ENCODE data around the gene IL6R. TPM values are rescaled to one million over a fixed set of nuclear protein-coding genes. Genes with fewer than 3 reads are reported as not detected.

IL6R gene
- total RNA-seq, 1 experiment from 2014 or later = 4.9 TPM

- TF ChIP-seq, protein P1, sequence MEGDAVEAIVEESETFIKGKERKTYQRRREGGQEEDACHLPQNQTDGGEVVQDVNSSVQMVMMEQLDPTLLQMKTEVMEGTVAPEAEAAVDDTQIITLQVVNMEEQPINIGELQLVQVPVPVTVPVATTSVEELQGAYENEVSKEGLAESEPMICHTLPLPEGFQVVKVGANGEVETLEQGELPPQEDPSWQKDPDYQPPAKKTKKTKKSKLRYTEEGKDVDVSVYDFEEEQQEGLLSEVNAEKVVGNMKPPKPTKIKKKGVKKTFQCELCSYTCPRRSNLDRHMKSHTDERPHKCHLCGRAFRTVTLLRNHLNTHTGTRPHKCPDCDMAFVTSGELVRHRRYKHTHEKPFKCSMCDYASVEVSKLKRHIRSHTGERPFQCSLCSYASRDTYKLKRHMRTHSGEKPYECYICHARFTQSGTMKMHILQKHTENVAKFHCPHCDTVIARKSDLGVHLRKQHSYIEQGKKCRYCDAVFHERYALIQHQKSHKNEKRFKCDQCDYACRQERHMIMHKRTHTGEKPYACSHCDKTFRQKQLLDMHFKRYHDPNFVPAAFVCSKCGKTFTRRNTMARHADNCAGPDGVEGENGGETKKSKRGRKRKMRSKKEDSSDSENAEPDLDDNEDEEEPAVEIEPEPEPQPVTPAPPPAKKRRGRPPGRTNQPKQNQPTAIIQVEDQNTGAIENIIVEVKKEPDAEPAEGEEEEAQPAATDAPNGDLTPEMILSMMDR (IDR thresholded peaks at IDR 0.05; ENCODE audit: insufficient read depth in 1 of 2, low read depth in 1 of 2, low read length in 1 of 2, severe bottlenecking in 1 of 2, unreplicated experiment in 1 of 2) = no peak
- no peaks in the 10 kb centered on the region for H3K36me3 Mint-ChIP-seq (ENCODE audit: insufficient read depth, unreplicated experiment)
- no TSS peak for BruUV-seq (replicated peaks)
- Histone ChIP-seq H3K4me3 (ENCODE audit: low read depth, low read length) (no peak overlapping the region), H3K9me3 (no peaks in the 10 kb centered on the region), H3K27me3 (replicated peaks; ENCODE audit: control insufficient read depth, insufficient read depth, low read length) (no peaks in the 10 kb centered on the region), H3K36me3 (ENCODE audit: control insufficient read depth, insufficient read depth, low read length) (no peaks in the 10 kb centered on the region), H3K4me1 (peaks cover 12% of the 10 kb centered on the region)
- H3K9me3 Mint-ChIP-seq (ENCODE audit: unreplicated experiment) = no peaks in the 10 kb centered on the region
- POLR2A ChIA-PET = no interaction called here
- CTCF ChIA-PET = no interaction called here
- no peak overlapping the region for H3K27ac Mint-ChIP-seq (ENCODE audit: unreplicated experiment)
- no peak for DNase-seq
- intact Hi-C loops (cut with micrococcal nuclease; ENCODE audit: unreplicated experiment) = no loop called here
- H3K4me1 Mint-ChIP-seq (ENCODE audit: low read depth, unreplicated experiment) = peaks cover 15% of the 10 kb centered on the region
- H3K4me3 Mint-ChIP-seq (ENCODE audit: unreplicated experiment) = no peak overlapping the region
- no peaks in the 10 kb centered on the region for H3K27me3 Mint-ChIP-seq (ENCODE audit: insufficient read depth, unreplicated experiment)
These were observed 20.3 kb upstream of the IL6R start for GRCh38 chr1:154384650-154385489.

- intact Hi-C loops (cut with micrococcal nuclease; ENCODE audit: unreplicated experiment) = loop anchor here (1.0 kb wide), 1 partner anchor 19 kb away; the partner anchor contains the start of gene IL6R
- no TSS peak for BruUV-seq (replicated peaks)
- Histone ChIP-seq H3K4me1 (peaks cover 12% of the 10 kb centered on the region), H3K36me3 (ENCODE audit: control insufficient read depth, insufficient read depth, low read length) (no peaks in the 10 kb centered on the region), H3K4me3 (ENCODE audit: low read depth, low read length) (no peak overlapping the region), H3K9me3 (no peaks in the 10 kb centered on the region), H3K27me3 (replicated peaks; ENCODE audit: control insufficient read depth, insufficient read depth, low read length) (no peaks in the 10 kb centered on the region)
- no peaks in the 10 kb centered on the region for H3K27me3 Mint-ChIP-seq (ENCODE audit: insufficient read depth, unreplicated experiment)
- H3K9me3 Mint-ChIP-seq (ENCODE audit: unreplicated experiment) = no peaks in the 10 kb centered on the region
- H3K4me1 Mint-ChIP-seq (ENCODE audit: low read depth, unreplicated experiment) = peaks cover 15% of the 10 kb centered on the region
- H3K36me3 Mint-ChIP-seq (ENCODE audit: insufficient read depth, unreplicated experiment) = no peaks in the 10 kb centered on the region
- H3K4me3 Mint-ChIP-seq (ENCODE audit: unreplicated experiment) = peak overlapping the region; percentile 20
- CTCF ChIA-PET = interaction anchor here (0.9 to 1.1 kb wide), 2 partner anchors 52 to 66 kb away, joined by 3 read pairs; partner anchors contain the start of gene AQP10
- H3K27ac Mint-ChIP-seq (ENCODE audit: unreplicated experiment) = peak overlapping the region; percentile 14
- DNase-seq = no peak
- TF ChIP-seq, protein P1 (IDR thresholded peaks at IDR 0.05; ENCODE audit: insufficient read depth in 1 of 2, low read depth in 1 of 2, low read length in 1 of 2, severe bottlenecking in 1 of 2, unreplicated experiment in 1 of 2) = no peak
- POLR2A ChIA-PET = no interaction called here
These were observed 18.3 kb upstream of the IL6R start for GRCh38 chr1:154386643-154387352.

DNA sequence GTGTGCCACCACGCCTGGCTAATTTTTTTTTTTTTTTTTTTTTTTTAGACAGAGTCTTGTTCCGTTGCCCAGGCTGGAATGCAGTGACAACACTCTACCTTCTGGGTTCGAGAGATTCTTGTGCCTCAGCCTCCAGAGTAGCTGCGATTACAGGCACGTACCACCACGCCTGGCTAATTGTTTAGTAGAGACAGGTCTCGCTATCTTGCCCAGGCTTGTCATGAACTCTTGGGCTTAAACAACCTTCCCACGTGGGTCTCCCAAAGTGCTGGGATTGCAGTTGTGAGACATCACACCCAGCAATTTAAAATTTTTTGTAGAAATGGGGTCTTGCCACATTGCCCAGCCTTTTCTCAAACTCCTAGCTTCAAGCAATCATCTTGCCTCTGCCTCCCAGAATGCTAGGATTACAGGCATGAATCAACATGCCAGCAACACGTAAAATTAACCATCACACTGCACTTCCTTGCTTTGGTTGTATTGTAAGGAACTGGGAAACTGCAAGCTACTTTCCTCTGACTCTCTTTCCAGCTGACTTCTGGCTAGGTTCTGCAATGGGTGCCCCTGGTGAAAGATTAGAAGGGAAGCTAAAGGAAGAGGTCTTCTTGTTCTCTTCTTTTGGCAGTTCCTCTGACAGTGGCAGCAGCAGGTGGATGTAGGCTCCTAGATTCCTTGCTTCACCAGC lies 13.9 kb upstream of the IL6R start:
- DNase-seq = no peak
- Mint-ChIP-seq H3K4me3 (ENCODE audit: unreplicated experiment) (no peak overlapping the region), H3K36me3 (ENCODE audit: insufficient read depth, unreplicated experiment) (no peaks in the 10 kb centered on the region), H3K4me1 (ENCODE audit: low read depth, unreplicated experiment) (peaks cover 7% of the 10 kb centered on the region), H3K27ac (ENCODE audit: unreplicated experiment) (no peak overlapping the region), H3K9me3 (ENCODE audit: unreplicated experiment) (peaks cover 7% of the 10 kb centered on the region), H3K27me3 (ENCODE audit: insufficient read depth, unreplicated experiment) (peaks cover 2% of the 10 kb centered on the region)
- H3K36me3 ChIP-seq (ENCODE audit: control insufficient read depth, insufficient read depth, low read length) = no peaks in the 10 kb centered on the region
- peaks cover 8% of the 10 kb centered on the region for H3K4me1 ChIP-seq
- no peaks in the 10 kb centered on the region for H3K27me3 ChIP-seq (replicated peaks; ENCODE audit: control insufficient read depth, insufficient read depth, low read length)
- ChIA-PET CTCF (no interaction called here), POLR2A (no interaction called here)
- intact Hi-C loops (cut with micrococcal nuclease; ENCODE audit: unreplicated experiment) = no loop called here
- no peak overlapping the region for H3K4me3 ChIP-seq (ENCODE audit: low read depth, low read length)
- no TSS peak for BruUV-seq (replicated peaks)
- TF ChIP-seq, protein P1 (IDR thresholded peaks at IDR 0.05; ENCODE audit: insufficient read depth in 1 of 2, low read depth in 1 of 2, low read length in 1 of 2, severe bottlenecking in 1 of 2, unreplicated experiment in 1 of 2) = no peak
- H3K9me3 ChIP-seq = no peaks in the 10 kb centered on the region
